Measurements from ENCODE around the gene C17orf50. TPM values are rescaled to one million over a fixed set of nuclear protein-coding genes. Genes with fewer than 3 reads are reported as not detected.

C17orf50 gene
- total RNA-seq: not detected

GRCh38 chr17:35760587-35760986, at the start of gene C17orf50:
TSS of gene C17orf50 (plus strand) at chr17:35760887. CDS start at chr17:35760942, 55 bp downstream.
- H3K4me3 ChIP-seq: no peak within 1 kb of the TSS
- H3K27ac ChIP-seq: no peak within 1 kb of the TSS
- no peaks in the 10 kb centered on the region for H3K36me3 ChIP-seq
- no peak for TF ChIP-seq CTCF (IDR thresholded peaks at IDR 0.05)
- TF ChIP-seq POLR2A (IDR thresholded peaks at IDR 0.05): no peak
- TF ChIP-seq POLR2AphosphoS5 (IDR thresholded peaks at IDR 0.05): no peak
- intact Hi-C loops (cut with DNase I; ENCODE audit: low total_unique reads): no loop called here
- H3K27me3 ChIP-seq: no peaks in the 10 kb centered on the region
- H3K4me1 ChIP-seq: no peaks in the 10 kb centered on the region
- DNase-seq (ENCODE audit: low spot score in 2 of 2): no peak
- H3K9me3 ChIP-seq: no peaks in the 10 kb centered on the region

GRCh38 chr17:35710950-35711349, 49.7 kb upstream of the C17orf50 start:
- Histone ChIP-seq H3K36me3 (no peaks in the 10 kb centered on the region), H3K4me1 (no peaks in the 10 kb centered on the region), H3K27ac (no peak overlapping the region), H3K9me3 (no peaks in the 10 kb centered on the region), H3K27me3 (no peaks in the 10 kb centered on the region), H3K4me3 (no peak overlapping the region)
- DNase-seq (ENCODE audit: low spot score in 2 of 2): no peak
- TF ChIP-seq POLR2AphosphoS5 (IDR thresholded peaks at IDR 0.05) (no peak), POLR2A (IDR thresholded peaks at IDR 0.05) (no peak), CTCF (IDR thresholded peaks at IDR 0.05) (no peak)
- intact Hi-C loops (cut with DNase I; ENCODE audit: low total_unique reads): no loop called here

GRCh38 chr17:35713069-35713728, 47.5 kb upstream of the C17orf50 start:
- Histone ChIP-seq H3K27ac (no peak overlapping the region), H3K4me1 (no peaks in the 10 kb centered on the region), H3K9me3 (no peaks in the 10 kb centered on the region), H3K4me3 (no peak overlapping the region), H3K36me3 (no peaks in the 10 kb centered on the region), H3K27me3 (no peaks in the 10 kb centered on the region)
- intact Hi-C loops (cut with DNase I; ENCODE audit: low total_unique reads): no loop called here
- TF ChIP-seq POLR2AphosphoS5 (IDR thresholded peaks at IDR 0.05): peak in 1 of 3 donors; percentile 17
- TF ChIP-seq CTCF (IDR thresholded peaks at IDR 0.05): no peak
- TF ChIP-seq POLR2A (IDR thresholded peaks at IDR 0.05): no peak
- DNase-seq (ENCODE audit: low spot score in 2 of 2): no peak

- H3K36me3 ChIP-seq: no peaks in the 10 kb centered on the region
Observed at GRCh38 chr17:35714988-35715387, 45.7 kb upstream of the C17orf50 start.

More at GRCh38 chr17:35714988-35715387, 45.7 kb upstream of the C17orf50 start:
- H3K4me1 ChIP-seq: no peaks in the 10 kb centered on the region
- intact Hi-C loops (cut with DNase I; ENCODE audit: low total_unique reads): no loop called here
- TF ChIP-seq POLR2A (IDR thresholded peaks at IDR 0.05) (no peak), CTCF (IDR thresholded peaks at IDR 0.05) (no peak), POLR2AphosphoS5 (IDR thresholded peaks at IDR 0.05) (no peak)
- H3K27ac ChIP-seq: no peak overlapping the region
- H3K4me3 ChIP-seq: no peak overlapping the region
- DNase-seq (ENCODE audit: low spot score in 2 of 2): no peak
- no peaks in the 10 kb centered on the region for H3K9me3 ChIP-seq
- no peaks in the 10 kb centered on the region for H3K27me3 ChIP-seq

Data from breast epithelium (tissue), 4 donors.